Smooth muscle cell (in vitro differentiated cells): ENCODE data around the gene ODAD3. TPM values are rescaled to one million over a fixed set of nuclear protein-coding genes. Genes with fewer than 3 reads are reported as not detected.
"Not testable (repeated sequence)": the region's sequence is repeated elsewhere in the genome, so short reads cannot be mapped to it uniquely, and the experiment has no call there.

Experiments used
- DNase-seq: peaks from one replicate; lab custom pipeline; 2025; ENCODE audit not compliant: unreplicated experiment; lab: John Stamatoyannopoulos, UW
- H2AFZ ChIP-seq: fragments of 200-600 bp; sonication (generic); 2 replicates; pipeline ENCODE4 v1.6.0; 2016; ENCODE audit warnings: antibody characterized with exemption, low read depth, mild to moderate bottlenecking
- H3F3A ChIP-seq: fragments of 200-600 bp; sonication (generic); 2 replicates; pipeline ENCODE4 v1.6.0; 2017; ENCODE audit warnings: antibody characterized with exemption, low read depth
- H3K27ac ChIP-seq: fragments of 200-600 bp; sonication (generic); 2 replicates; pipeline ENCODE4 v1.5.1; 2016; ENCODE audit warnings: low read depth, mild to moderate bottlenecking
- H3K27me3 ChIP-seq: fragments of 200-600 bp; sonication (generic); 2 replicates; pipeline ENCODE4 v1.6.1; 2016; ENCODE audit warnings: low read depth, mild to moderate bottlenecking
- H3K36me3 ChIP-seq: fragments of 200-600 bp; sonication (generic); 2 replicates; pipeline ENCODE4 v1.5.1; 2016; ENCODE audit warnings: low read depth
- H3K4me1 ChIP-seq: fragments of 200-600 bp; sonication (generic); 2 replicates; pipeline ENCODE4 v1.5.1; 2016; ENCODE audit warnings: low read depth
- H3K4me2 ChIP-seq: fragments of 200-600 bp; sonication (generic); 2 replicates; pipeline ENCODE4 v1.6.0; 2016; ENCODE audit warnings: mild to moderate bottlenecking
- H3K4me3 ChIP-seq: fragments of 200-600 bp; sonication (generic); 2 replicates; pipeline ENCODE4 v1.5.1; 2016; ENCODE audit warnings: mild to moderate bottlenecking
- H3K79me2 ChIP-seq: fragments of 200-600 bp; sonication (generic); 2 replicates; pipeline ENCODE4 v1.6.0; 2016; ENCODE audit warnings: low read depth, mild to moderate bottlenecking
- H3K9ac ChIP-seq: fragments of 200-600 bp; sonication (generic); 2 replicates; pipeline ENCODE4 v1.6.0; 2016; ENCODE audit warnings: low read depth
- H3K9me3 ChIP-seq: fragments of 200-600 bp; sonication (generic); replicated peaks from 2 replicates; pipeline ENCODE4 v1.5.1; 2016; ENCODE audit warnings: low read depth
- H4K20me1 ChIP-seq: fragments of 200-600 bp; sonication (generic); 2 replicates; pipeline ENCODE4 v1.6.0; 2016; ENCODE audit warnings: low read depth
- CTCF ChIP-seq: fragments of 200-600 bp; sonication (generic); IDR thresholded peaks from 2 replicates; pipeline ENCODE4 v1.5.1; 2017; ENCODE audit warnings: borderline replicate concordance, mild to moderate bottlenecking, antibody characterized with exemption; ENCODE audit not compliant: insufficient read depth, poor library complexity, severe bottlenecking
- WGBS: methylation state at CpG from one replicate; pipeline ENCODE4 v1.1.7; 2016; ENCODE audit warnings: low lambda C conversion rate; 5-methylcytosine and 5-hydroxymethylcytosine counted together
- polyA plus RNA-seq: library from polyadenylated mRNA; unstranded; fragments of >200 nt; fragmentation: Nextera tagmentation; extraction: Ambion mirVana; gene quantifications from 2 replicates; pipeline ENCODE4 v1.2.1, GENCODE V29; 2016
- total RNA-seq: library from RNA; depleted of rRNA; stranded (reverse); fragments of >200 nt; gene quantifications from 2 replicates; pipeline ENCODE4 v1.2.3, GENCODE V29; 2014

The ODAD3 gene
- total and polyA plus RNA-seq, 2 experiments from 2014 or later, result 5.1 TPM; not detected in 1

DNA sequence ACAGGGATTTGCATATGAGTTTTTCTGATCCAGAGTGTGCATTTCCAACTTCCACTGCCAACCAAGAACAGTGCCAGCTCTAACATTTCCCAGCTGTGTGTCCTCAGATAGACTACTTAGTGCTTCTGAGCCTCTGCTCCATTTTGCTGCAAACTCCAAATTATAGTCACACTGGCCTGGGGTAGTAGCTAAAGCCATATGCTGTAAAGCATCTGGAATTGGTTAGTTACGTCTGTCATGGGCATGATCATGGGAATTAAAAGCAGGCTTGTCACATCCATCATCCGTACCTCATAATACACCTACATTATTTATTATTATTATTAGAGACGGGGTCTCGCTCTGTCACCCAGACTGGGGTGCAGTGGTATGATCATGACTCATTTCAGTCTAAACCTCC is 38.8 kb upstream of the ODAD3 start:
- Histone ChIP-seq H3K79me2 (no peaks in the 10 kb centered on the region), H3K9me3 (no peaks in the 10 kb centered on the region), H3K27ac (no peak overlapping the region), H3K27me3 (peaks cover 9% of the 10 kb centered on the region), H3K9ac (no peak overlapping the region), H4K20me1 (no peaks in the 10 kb centered on the region), H3K4me2 (no peak overlapping the region), H3K36me3 (no peaks in the 10 kb centered on the region), H3K4me1 (no peaks in the 10 kb centered on the region), H2AFZ (no peak overlapping the region), H3F3A (no peaks in the 10 kb centered on the region), H3K4me3 (no peak overlapping the region)
- 85% methylated on average over 4 of the region's 4 CpGs for WGBS
- TF ChIP-seq CTCF, result no peak
- no peak for DNase-seq

DNA sequence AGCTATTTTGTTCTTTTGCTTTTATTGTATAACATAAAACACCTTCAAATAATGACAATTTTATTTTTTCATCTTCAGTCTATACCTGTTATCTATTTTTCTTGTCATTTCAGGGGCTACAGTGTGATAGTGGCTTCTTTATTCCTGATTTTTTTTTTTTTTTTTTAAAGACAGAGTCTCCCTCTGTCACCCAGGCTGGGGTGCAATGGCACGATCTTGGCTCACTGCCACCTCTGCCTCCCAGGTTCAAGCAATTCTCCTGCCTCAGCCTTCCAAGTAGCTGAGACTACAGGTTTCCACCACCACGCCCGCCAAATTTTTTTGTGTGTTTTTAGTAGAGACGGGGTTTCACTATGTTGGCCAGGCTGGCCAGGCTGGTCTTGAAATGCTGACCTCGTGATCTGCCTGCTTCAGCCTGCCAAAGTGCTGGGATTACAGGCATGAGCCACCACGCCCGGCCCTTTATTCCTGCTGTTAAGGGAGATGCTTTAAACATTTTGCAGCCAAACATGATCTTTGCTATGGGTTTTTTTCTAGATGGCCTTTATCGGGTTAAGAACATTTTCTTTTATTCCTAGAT is 33.4 kb upstream of the ODAD3 start:
- not testable (repeated sequence) for H3K79me2 ChIP-seq, DNase-seq, H2AFZ ChIP-seq, H3K27ac ChIP-seq, H3K4me2 ChIP-seq, H3K9ac ChIP-seq, H4K20me1 ChIP-seq, H3K4me3 ChIP-seq, H3K4me1 ChIP-seq, H3K27me3 ChIP-seq, H3K36me3 ChIP-seq, H3F3A ChIP-seq, H3K9me3 ChIP-seq
- WGBS, result 91% methylated on average over 8 of the region's 8 CpGs

DNA sequence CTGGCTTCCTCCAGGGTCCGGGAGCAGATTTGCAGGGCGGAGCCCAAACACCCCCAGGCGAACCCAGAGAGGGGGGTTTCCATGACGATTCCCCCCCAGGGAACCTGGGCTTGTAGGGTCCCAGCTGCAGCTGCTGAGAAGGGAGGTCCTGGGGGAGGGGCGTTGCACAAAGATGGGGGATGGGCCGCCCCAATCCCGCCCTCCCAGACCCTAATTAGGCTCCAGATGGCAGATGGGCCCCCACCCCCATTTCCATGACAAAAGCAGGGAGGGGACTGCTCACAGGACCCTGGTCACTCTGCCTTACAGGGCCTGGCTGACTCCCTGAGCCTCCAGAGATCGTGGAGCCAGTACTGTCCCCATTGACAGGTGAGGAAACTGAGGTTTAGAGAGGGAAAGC is 30.7 kb upstream of the ODAD3 start:
- no peak for DNase-seq
- H3K4me2 ChIP-seq, result no peak overlapping the region
- H3K79me2 ChIP-seq, result no peaks in the 10 kb centered on the region
- H3K36me3 ChIP-seq, result no peaks in the 10 kb centered on the region
- no peak overlapping the region for H3K9ac ChIP-seq
- 61% methylated on average over 5 of the region's 8 CpGs for WGBS
- no peaks in the 10 kb centered on the region for H3K4me1 ChIP-seq
- H3K27ac ChIP-seq, result no peak overlapping the region
- no peak overlapping the region for H3K4me3 ChIP-seq
- H2AFZ ChIP-seq, result no peak overlapping the region
- no peaks in the 10 kb centered on the region for H4K20me1 ChIP-seq
- H3K27me3 ChIP-seq, result no peaks in the 10 kb centered on the region
- H3F3A ChIP-seq, result no peaks in the 10 kb centered on the region
- TF ChIP-seq CTCF, result no peak
- H3K9me3 ChIP-seq, result no peaks in the 10 kb centered on the region

GRCh38 chr19:11464333-11465265 is 29.7 kb upstream of the ODAD3 start:
- Histone ChIP-seq H3K9ac (no peak overlapping the region), H3K4me3 (no peak overlapping the region), H4K20me1 (no peaks in the 10 kb centered on the region), H3K27ac (no peak overlapping the region), H3K79me2 (no peaks in the 10 kb centered on the region), H3F3A (no peaks in the 10 kb centered on the region), H3K9me3 (no peaks in the 10 kb centered on the region), H3K27me3 (no peaks in the 10 kb centered on the region), H3K36me3 (no peaks in the 10 kb centered on the region), H3K4me2 (no peak overlapping the region), H2AFZ (no peak overlapping the region), H3K4me1 (no peaks in the 10 kb centered on the region)
- no peak for TF ChIP-seq CTCF
- no peak for DNase-seq
- 86% methylated on average over 8 of the region's 11 CpGs for WGBS
